Fibroblast of skin of abdomen (primary cell): ENCODE data around the gene MME.
"Not testable (repeated sequence)": the region's sequence is repeated elsewhere in the genome, so short reads cannot be mapped to it uniquely, and the experiment has no call there.

Source experiments
- DNase-seq: peaks from one replicate; pipeline ENCODE4 v3.0.0-alpha.2; 2013

Gene MME

DNA sequence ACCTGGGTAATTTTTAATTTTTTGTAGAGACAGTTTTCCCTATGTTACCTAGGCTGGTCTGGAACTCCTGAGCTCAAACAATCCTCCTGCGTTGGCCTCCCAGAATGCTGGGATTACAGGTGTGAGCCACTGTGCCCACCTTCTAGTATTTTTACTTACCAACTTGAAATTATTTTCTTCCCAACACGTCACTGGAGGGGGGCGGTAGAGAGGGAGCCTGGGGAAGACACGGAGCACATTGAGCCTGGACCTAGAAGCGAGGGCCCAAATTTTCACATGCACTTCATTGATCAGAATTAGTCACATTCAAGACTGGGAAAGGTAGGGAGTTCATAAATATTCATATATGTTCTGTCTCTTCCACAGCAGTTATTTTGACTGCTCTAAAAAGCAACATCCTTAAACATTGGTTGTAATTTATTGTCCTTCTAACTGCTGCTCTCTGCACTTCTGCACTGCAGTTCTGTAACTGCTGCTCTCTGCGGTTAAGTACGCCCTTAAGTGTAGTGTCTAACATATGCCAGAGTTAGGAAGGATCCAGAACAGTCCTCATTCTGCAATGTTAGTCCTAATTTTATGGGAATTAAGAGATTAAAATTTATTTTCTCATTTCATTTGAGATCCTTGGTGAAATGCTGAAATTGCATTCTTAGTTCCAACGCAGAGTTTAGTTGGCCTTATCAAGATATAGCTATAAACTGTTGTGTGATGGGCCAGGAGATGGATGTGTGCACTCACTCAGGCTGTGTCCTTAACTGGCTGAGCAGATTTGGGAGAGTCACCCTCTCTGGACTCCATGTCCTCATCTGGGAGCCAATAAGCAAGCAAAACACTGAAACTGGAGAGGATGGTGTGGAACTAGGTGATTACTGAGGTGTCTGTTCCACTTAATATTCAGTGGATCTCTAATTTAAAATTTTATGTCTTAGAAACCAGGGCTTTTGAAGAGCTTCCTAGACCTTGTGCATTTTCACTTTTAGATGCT, 115.1 kb downstream of the MME start:
- peak; percentile 13 for DNase-seq

DNA sequence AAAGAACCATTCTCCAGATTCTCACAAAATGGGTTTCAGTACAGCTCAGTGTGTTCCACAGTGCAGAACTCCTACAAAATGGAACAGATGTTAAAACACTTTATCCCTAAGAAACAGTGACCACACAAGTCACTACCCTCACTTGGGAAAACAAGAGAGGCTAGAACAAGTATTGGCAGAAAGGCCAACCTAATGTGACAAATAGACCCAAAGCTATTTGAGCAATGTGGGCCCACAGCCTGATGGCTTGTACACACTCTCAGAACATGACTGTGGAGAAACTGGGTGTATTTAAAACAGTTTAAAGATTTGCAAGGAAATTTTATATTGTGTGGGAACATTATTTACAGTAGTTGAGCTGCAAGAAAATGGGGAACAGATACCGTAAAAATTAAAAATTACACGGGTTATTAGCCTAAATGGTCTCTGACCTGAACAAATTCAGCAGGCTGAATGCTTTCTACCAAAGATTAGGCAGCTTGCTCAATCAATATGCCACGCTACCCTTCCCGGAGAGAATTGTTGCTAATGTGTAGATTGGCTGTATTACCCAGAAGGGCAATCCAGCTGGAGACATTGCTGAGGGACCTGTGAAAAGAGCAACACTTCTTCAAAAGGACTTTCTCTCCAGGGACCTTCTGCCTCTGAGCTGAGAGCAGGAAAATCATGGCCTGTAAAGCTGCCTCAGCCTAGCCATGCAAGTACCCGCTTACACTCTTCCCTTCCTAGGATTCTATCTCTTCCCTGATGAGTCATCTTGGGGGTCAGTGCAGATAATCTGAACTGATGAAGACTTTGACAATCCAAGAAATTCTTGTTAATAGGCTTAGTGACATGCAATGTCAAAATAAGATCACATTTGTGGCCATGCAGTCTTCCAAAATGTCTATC, 116.3 kb downstream of the MME start:
- DNase-seq: no peak

DNA sequence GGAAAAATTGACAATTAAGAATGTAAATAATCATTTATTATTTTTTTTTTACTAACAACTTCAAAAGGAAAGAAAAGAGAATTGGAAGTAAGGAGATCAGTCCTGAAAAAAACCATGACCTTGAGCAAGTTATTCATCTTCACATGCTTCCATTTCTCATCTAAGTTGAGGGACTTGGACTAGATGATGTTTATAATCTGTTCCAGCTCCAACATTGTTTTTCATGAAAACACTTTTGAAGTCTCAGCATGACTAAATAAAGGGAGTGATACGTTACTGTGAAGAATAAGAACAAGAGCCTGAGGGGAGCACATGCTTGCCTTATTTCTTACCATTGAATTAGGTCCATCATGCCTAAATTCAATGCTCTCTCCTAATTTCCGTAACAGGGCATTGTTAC, 117.7 kb downstream of the MME start:
- no peak for DNase-seq

DNA sequence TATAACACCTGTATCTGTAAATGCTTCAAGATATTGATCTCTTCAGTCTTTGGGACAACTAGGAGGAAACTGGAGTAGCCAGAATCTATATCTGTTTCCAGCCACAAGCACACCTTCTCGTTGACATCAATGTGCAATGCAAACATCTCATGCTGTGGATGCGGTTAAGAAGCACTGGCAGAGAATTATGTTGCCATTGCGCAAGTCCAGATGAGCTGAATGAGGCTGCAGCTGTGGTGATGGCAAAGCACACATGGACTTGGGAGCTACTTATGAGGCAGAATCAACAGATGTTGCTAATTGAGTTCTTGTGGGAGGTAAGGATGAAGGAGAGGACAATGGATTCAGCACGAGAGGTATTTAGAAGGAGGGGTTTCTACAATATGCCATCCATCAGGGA, 122.5 kb downstream of the MME start:
- DNase-seq: peak; percentile 94

DNA sequence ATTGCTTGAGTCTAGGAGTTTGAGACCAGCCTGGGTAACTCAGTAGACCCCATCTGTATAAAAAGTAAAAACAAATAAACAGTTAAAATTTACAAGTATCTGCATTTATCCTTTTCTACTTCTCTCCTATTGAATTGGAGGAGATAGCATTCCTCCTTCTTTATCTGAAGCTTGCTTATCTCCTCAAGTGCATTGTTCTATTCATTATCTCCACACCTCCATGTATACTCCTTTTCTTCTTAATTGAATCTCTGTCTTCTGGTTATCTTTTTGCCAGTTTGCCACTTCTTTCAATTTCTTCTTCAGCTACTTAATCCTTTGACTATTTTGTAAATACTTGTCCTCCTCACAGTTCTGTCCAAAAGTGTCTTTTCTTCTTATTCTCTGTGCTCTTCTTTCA, 124.7 kb downstream of the MME start:
- DNase-seq: no peak

DNA sequence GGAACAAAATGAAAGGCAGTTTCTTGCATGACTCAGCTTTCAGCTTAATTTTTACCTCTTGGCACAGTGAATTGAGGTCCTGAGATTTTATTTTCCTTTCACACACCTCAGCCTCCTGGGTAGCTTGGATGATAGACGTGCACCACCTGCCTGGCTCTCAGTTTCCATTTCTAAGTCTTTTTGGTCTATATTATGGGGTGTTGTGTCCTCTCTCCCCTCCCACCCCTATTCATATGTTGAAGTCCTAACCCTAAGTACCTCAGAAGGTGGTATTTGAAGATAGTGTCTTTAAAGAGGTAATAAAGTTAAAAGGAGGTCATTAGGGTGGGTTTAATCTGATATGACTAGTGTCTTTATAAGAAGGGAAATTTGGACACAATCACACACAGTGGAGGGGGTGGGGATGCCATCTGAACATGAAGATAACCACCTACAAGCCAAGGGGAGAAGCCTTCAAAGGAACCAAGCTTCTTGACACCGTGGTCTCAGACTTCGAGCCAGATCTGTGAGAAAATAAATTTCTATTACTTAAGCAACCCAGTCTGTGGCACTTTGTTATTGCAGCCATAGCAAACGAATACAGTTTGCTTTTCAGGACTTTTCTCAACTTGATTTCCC, 128.2 kb downstream of the MME start:
- no peak for DNase-seq

DNA sequence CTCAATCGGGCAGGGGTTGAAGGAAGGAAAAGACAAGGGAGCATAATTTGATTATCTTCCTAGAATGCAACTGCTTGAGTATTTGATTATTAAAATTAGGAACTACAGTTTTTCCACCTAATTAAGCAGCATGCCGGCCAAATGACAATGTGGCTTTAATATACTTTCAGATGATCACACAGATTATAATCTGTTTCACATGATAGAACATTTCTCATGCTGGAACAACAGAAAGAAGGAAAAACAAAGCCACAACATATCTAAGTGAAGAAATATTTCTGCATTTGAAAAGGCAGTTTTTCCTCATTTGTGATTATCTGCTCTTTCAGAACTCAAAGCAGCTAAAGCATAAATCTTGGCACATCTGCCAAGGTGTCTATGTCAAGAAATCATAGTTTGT, 130.6 kb downstream of the MME start:
- no peak for DNase-seq

DNA sequence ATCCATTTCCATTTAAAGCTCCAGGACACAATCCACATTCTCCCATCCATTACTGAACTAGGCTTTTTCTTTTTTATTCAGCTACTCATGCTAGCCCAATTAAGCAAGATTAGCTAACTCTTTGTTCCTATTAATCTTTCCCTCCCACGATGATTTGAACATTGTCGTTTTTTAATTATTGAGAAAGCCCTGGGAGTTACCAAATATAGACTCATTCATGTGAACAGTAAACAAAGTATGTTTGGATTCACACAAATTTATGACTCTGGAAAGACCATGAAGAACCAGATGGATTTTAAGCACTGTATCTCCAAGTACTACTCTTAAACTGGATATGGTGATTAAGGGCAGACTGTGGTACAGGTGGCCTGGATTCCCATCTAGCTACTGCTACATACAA, 131.1 kb downstream of the MME start:
- peak; percentile 7 for DNase-seq

DNA sequence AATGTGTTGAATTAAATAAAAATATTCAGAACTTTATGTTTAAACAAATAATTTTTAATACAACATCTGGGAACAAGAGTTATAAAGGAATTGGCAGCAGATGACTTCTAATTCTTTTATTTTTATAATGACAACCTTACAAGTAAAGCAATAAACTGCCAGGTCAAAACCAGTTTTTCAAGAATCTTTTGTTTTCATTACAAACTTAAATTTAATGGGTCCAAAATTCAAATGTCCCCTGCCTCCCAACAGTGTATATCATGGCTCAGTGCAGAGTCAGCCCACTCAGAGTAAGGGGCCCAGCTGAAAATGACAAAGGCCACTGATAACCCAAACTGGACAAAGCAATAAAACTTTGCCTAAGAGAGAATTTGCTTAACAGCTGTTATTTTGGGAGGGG, 131.8 kb downstream of the MME start:
- no peak for DNase-seq

DNA sequence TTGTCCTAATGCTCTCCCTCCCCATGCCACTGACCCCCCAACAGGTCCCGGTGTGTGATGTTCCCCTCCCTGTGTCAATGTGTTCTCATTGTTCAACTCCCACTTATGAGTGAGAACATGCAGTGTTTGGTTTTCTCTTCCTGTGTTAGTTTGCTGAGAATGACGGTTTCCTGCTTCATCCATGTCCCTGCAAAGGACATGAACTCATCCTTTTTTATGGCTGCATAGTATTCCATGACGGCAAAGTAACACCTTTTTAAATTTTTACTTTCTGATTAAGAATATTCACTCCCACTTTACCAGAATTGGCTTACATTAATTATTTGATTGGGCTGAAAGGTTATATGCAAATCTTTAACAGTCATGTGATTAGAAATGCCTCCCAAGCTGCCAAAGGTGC, 135.9 kb downstream of the MME start:
- DNase-seq: not testable (repeated sequence)

DNA sequence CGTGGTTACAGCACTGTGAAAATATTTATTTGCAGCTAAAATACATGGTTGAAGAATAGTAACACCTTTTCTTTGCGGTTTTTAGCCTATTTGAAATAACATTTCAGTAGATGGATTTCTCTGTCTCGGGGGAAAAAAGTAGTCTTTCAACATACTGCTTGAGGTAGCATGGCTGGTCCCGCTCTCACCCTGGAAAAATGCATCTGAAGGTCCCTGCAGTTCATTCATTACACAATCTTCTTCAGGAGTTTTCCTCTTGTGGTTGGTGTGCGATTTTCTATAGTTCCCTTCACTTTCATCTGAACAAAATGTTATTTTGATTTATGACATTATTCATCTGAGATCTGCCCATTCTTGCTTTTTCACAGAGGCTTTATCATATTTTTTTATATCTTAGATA, 137.5 kb downstream of the MME start:
- peak; percentile 90 for DNase-seq

DNA sequence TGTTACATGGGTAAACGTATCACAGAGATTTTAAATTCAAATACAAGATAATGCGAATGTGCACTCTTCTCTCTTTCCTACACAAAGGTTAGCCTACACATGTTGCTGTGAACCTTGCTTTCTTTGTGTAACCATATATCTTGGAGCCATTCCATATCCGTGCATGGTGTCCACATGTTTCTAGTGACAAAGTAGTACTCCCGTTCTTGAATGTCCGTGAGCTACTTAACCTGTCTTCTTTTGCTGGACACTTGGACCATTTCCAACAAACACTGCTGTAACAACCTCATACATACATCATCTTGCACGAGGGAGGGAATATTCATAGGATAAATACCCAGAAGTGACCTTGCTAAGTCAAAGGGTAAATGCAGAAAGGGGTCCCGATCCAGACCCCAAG, 138.3 kb downstream of the MME start:
- peak; percentile 5 for DNase-seq

DNA sequence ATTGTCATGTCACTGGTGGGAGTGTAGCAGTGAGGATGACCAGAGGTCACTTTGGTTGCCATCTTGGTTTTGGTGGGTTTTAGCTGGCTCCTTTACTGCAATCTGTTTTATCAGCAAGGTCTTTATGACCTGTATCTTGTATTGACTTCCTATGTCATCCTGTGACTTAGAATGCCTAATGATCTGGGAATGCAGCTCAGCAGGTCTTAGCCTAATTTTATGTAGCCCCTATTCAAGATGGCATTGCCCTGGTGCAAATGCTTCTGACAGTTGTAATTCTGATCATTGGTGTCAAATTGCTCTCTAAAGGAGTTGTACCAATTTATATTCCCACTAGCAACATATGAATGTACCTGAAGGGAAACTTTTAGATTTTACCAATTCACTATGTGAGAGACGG, 139.0 kb downstream of the MME start:
- DNase-seq: no peak

DNA sequence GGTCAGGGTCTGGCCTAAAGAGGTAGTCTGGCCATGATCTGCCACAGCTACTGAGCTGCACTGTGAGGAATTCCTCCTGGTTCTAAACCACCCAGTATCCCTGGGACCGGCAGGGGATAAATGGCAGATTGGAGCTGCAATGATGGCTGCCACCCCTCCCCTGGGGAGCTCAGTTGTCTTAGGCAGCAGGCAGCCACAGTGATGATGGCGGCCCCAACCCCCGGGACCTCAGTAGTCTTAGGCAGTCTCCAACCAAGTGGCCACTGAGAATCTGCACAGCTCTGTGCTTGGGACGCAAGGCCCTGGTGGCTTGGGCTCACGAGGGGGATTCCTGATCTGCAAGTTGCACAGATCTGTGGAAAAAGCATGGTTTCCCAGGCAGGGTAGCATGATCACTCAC, 145.3 kb downstream of the MME start:
- DNase-seq: no peak

DNA sequence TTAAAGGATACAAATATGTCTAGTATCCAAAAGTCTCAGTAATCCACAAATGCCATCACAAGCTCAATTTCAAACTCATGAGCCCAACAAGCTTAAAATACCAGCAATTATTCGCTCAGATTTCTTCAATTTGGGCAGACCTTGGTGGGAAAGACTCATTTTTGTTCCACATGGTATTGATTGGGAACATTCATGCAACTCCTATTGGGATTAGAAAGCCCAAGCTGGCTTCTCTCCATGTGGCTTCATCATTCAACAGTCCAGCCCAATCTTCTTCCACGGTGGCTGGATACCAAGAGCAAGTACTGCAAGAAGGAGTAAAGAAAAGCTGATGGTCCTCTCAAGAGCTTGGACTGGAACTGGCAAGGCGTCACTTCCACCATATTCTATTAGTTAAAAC, 147.0 kb downstream of the MME start:
- DNase-seq: no peak

DNA sequence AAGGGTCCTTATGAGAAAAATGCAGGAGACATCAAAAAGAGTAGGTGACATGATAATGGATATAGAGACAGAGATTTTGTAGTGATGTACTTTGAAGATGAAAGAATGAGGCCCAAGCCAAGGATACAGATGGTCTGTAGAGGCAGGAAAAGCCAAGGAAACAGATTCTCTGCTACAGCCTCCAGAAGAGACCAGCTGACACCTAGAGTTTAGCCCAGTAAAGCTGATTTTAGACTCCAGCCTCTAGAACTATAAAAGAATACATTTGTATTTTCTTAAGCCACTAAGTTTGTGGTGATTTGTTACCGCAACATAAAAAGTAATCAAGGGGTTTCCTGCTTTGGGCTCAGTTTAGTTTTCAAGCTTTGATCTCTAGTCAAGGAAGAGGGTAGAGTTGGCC, 148.6 kb downstream of the MME start:
- DNase-seq: no peak

DNA sequence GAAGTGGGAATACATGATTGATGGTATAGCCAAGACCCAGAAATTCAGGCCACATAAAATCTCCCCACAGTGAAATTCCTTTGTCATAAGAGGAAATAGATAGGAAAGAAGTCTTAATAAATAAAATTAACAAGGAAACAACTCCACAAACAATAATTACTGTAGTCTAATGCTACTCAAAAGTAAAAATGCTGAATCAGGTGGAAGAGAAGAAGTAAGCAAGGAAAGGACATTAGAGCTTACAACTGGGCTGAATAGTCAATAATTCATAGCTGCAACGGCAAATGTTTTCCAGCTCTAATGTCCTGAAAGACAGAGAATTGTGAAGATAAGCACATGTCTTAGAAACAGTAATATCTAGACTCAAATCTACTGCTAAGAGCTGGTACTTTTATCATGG, 149.0 kb downstream of the MME start:
- no peak for DNase-seq

DNA sequence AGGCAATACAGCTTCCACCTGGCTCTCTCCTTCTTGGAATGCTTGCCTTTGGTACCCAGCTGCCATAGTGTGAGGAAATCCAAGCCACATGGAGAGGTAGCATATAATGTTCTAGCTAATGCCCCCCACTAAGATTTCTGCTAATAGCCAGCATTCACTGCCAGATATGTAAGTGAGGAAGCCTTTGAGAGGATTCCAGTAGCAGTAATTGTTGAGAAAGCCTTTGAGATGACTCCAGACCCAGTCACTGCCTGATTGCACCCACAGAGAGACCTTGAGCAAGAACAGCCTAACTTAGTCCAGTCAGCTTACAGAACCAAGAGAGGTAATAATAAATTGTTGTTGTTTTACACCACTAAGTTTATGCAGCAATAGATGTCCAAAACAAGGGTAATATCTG, 150.3 kb downstream of the MME start:
- DNase-seq: peak; percentile 65

DNA sequence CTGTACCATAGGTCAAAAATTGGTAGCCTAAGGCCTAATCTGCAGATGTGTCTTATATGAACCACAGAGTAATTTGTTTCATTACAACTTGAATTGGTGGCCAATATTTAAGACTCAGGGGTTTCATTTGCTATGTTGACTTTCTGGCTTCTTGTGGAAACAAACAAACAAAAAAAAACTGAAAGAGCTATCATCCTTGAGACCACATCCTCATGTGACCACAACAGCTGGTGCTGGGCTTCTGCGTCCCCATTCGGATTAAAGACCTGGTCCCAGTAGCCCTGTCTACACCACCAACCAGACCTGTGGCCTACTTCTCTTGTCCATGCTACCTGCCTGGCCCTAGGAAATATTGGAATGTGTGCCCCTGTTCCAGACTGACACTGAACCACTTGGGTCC, 151.7 kb downstream of the MME start:
- no peak for DNase-seq

DNA sequence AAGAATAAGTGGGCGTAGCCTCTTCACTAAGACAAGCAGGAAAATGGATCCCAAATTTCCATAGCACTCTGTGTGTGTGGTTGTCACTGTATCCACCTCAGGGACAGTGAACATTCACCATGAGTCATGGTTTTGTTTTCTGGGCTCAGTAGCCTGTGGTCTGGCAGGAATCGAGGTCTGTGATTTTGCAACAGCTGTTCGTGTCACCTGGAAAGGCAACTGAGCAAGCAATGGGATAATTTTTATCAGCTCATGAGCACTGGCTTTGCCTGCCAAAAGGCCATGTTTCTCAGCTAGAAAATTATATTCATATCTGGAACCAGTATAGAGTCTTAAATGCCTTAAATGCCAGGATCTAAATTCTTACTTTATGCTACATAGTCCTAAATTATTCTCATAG, 152.5 kb downstream of the MME start:
- DNase-seq: peak; percentile 84

DNA sequence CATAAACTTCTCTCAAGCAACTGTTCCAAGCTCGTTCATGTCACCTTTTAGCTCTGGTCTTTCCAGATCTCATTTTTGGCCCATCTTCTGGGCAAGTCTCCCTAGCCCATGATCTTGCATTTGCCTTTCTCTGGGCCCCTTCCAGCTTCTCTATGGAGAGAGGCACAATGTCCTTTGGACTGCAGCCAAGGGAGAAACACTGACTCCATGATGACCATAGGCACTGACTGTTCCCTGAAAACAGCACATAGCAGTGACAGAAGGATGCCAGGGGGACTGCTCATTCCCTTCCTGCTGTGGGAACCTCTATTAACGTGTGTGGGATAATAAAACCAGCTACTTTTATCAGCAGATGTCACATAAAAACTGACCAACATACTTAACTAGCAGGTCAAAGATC, 153.1 kb downstream of the MME start:
- peak; percentile 64 for DNase-seq
